ENCODE measurements around the gene HLA-G. TPM values are rescaled to one million over a fixed set of nuclear protein-coding genes. Genes with fewer than 3 reads are reported as not detected.

Gene HLA-G
- total and polyA plus RNA-seq, 9 of the 15 experiments (the other 6 are each of a cell fraction or from before 2014, with no cell fraction given) = 0.13 TPM; not detected in 8

DNA sequence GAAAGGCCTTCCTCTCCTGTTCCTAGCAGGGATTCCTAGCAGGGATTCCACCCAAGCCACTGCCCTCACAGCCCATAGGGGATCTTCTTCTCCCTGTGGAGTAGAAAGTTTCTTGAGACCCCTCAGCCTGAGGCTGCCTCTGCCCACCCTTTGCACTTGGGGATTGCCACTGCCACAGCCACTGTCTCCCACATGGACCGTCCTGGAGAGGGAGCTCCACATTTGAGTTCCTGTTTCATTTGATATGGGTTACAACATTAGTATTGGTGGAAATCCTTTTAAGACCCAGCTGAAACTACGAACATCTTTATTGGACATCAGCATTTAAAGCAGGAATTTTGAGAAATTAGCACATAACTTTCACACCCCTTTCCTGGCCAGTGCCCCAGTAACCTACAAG lies 25.6 kb downstream of the HLA-G start:
- intact Hi-C loops (cut with micrococcal nuclease) = no loop called here
- CTCF ChIA-PET (ENCODE audit: low intra/inter-chr PET ratio) = no interaction called here

More for the DNA sequence above, 25.6 kb downstream of the HLA-G start:
- 3% methylated on average over 2 of the region's 2 CpGs for WGBS (ENCODE audit: insufficient coverage, low coverage, missing lambda C conversion rate)
- DNase-seq (ENCODE audit: extremely low read depth in 1 of 4, low spot score in 3 of 4) (no peak), ATAC-seq (no peak), FAIRE-seq (no peak)
- Histone ChIP-seq H3K27me3 (ENCODE audit: control insufficient read depth in 2 of 2, insufficient read depth in 2 of 2, low read length in 2 of 2) (peaks cover 2 to 27% of the 10 kb centered on the region in 2 experiments; a peak in 3 of 5 replicates), H3K9me3 (replicated peaks; ENCODE audit: control insufficient read depth, insufficient read depth, low read depth, low read length) (no peaks in the 10 kb centered on the region), H3K79me2 (ENCODE audit: control insufficient read depth, insufficient read depth, low read length) (no peaks in the 10 kb centered on the region), H3K4me3 (no peak overlapping the region), H3K9me1 (ENCODE audit: control insufficient read depth, insufficient read depth, low read length) (no peaks in the 10 kb centered on the region), H3K27ac (ENCODE audit: extremely low read depth, low read depth, low read length) (no peak overlapping the region), H3K9ac (ENCODE audit: insufficient read depth in 1 of 2, low read depth in 2 of 2, low read length in 2 of 2) (no peak overlapping the region), H3K4me2 (ENCODE audit: insufficient read depth, low read length) (no peak overlapping the region), H3K4me1 (replicated peaks in 1 of 2; ENCODE audit: control insufficient read depth in 2 of 2, insufficient read depth in 2 of 2, low read length in 2 of 2) (peaks cover 0 to 6% of the 10 kb centered on the region in 2 experiments; a peak in 2 of 5 replicates), H4K20me1 (replicated peaks; ENCODE audit: control insufficient read depth, insufficient read depth, low read length) (0 out of 2 replicates have a peak, but pooled peaks cover 3% of the 10 kb centered on the region), H2AFZ (ENCODE audit: low read depth, low read length) (no peak overlapping the region), H3K36me3 (ENCODE audit: control insufficient read depth, insufficient read depth, low read length) (no peaks in the 10 kb centered on the region)
- TF ChIP-seq PCBP1 (IDR thresholded peaks at IDR 0.05; ENCODE audit: low read depth, low read length, poor library complexity, severe bottlenecking) = no peak
- TF ChIP-seq DPF2 (IDR thresholded peaks at IDR 0.05) = no peak
- no peak for TF ChIP-seq L3MBTL2 (IDR thresholded peaks at IDR 0.05)
- TF ChIP-seq DMBX1 (CRISPR knock-in tag; IDR thresholded peaks at IDR 0.05; ENCODE audit: borderline replicate concordance) = no peak
- no peak for TF ChIP-seq GTF2E2 (tag; IDR thresholded peaks at IDR 0.05)
- TF ChIP-seq, protein P1, sequence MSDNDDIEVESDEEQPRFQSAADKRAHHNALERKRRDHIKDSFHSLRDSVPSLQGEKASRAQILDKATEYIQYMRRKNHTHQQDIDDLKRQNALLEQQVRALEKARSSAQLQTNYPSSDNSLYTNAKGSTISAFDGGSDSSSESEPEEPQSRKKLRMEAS (CRISPR knock-in tag; IDR thresholded peaks at IDR 0.05) = no peak
- no peak for TF ChIP-seq ZNF274 (IDR thresholded peaks at IDR 0.05; ENCODE audit: borderline replicate concordance, low read depth, low read length)
- TF ChIP-seq JUNB (CRISPR knock-in tag; conservative IDR thresholded peaks at IDR 0.05) = no peak
- no peak for TF ChIP-seq E2F1 (CRISPR knock-in tag; IDR thresholded peaks at IDR 0.05)
- no peak for TF ChIP-seq HNRNPH1 (optimal IDR thresholded peaks at IDR 0.05; ENCODE audit: low read depth, low read length)
- no peak for TF ChIP-seq NCOA2 (IDR thresholded peaks at IDR 0.05; ENCODE audit: partially characterized antibody in 2 of 2)
- TF ChIP-seq ZNF707 (CRISPR knock-in tag; conservative IDR thresholded peaks at IDR 0.05) = no peak
- TF ChIP-seq RBM34 (IDR thresholded peaks at IDR 0.05; ENCODE audit: borderline replicate concordance, insufficient read depth, low read length) = no peak
- no peak for TF ChIP-seq ZNF121 (CRISPR knock-in tag; conservative IDR thresholded peaks at IDR 0.05)
- TF ChIP-seq BRF2 (IDR thresholded peaks at IDR 0.05; ENCODE audit: borderline replicate concordance, insufficient read depth, insufficient read length) = no peak
- TF ChIP-seq TSC22D4 (tag; IDR thresholded peaks at IDR 0.05) = no peak
- TF ChIP-seq ZNF212 (CRISPR knock-in tag; IDR thresholded peaks at IDR 0.05) = no peak
- no peak for TF ChIP-seq KDM1A (IDR thresholded peaks at IDR 0.05)
- POLR2A ChIA-PET = no interaction called here
- no TSS peak for BruUV-seq (replicated peaks)
- in situ Hi-C loops (cut with MboI) = no loop called here
